Measurements from ENCODE around the gene STIM1. TPM values are rescaled to one million over a fixed set of nuclear protein-coding genes. Genes with fewer than 3 reads are reported as not detected.
"Not testable (repeated sequence)": the region's sequence is repeated elsewhere in the genome, so short reads cannot be mapped to it uniquely, and the experiment has no call there.

Gene STIM1
- total RNA-seq, 1 experiment from 2014 or later, result 55.1 TPM

- Mint-ChIP-seq H3K27ac (ENCODE audit: unreplicated experiment) (no peak overlapping the region), H3K36me3 (ENCODE audit: insufficient read depth, unreplicated experiment) (peaks cover 11% of the 10 kb centered on the region), H3K4me3 (ENCODE audit: unreplicated experiment) (no peak overlapping the region), H3K27me3 (ENCODE audit: insufficient read depth, unreplicated experiment) (no peaks in the 10 kb centered on the region), H3K9me3 (ENCODE audit: unreplicated experiment) (no peaks in the 10 kb centered on the region), H3K4me1 (ENCODE audit: low read depth, unreplicated experiment) (peaks cover 11% of the 10 kb centered on the region)
- CTCF ChIA-PET, result no interaction called here
- H3K36me3 ChIP-seq (ENCODE audit: control insufficient read depth, insufficient read depth, low read length), result no peaks in the 10 kb centered on the region; the same call in none of the 2 replicates
- BruUV-seq (replicated peaks), result no TSS peak
- H3K9me3 ChIP-seq, result no peaks in the 10 kb centered on the region
- no peaks in the 10 kb centered on the region for H3K27me3 ChIP-seq (replicated peaks; ENCODE audit: control insufficient read depth, insufficient read depth, low read length)
- intact Hi-C loops (cut with micrococcal nuclease; ENCODE audit: unreplicated experiment), result no loop called here
- POLR2A ChIA-PET, result no interaction called here
- no peak for TF ChIP-seq CTCF (IDR thresholded peaks at IDR 0.05; ENCODE audit: insufficient read depth in 1 of 2, low read depth in 1 of 2, low read length in 1 of 2, severe bottlenecking in 1 of 2, unreplicated experiment in 1 of 2)
- H3K4me1 ChIP-seq, result peaks cover 14% of the 10 kb centered on the region
- H3K4me3 ChIP-seq (ENCODE audit: low read depth, low read length), result no peak overlapping the region
- DNase-seq, result no peak
Measured at GRCh38 chr11:3810951-3811350, 44.5 kb upstream of the STIM1 start.

- intact Hi-C loops (cut with micrococcal nuclease; ENCODE audit: unreplicated experiment); H3K9me3 Mint-ChIP-seq (ENCODE audit: unreplicated experiment); H3K36me3 ChIP-seq (ENCODE audit: control insufficient read depth, insufficient read depth, low read length); DNase-seq; H3K27me3 Mint-ChIP-seq (ENCODE audit: insufficient read depth, unreplicated experiment); H3K4me3 ChIP-seq (ENCODE audit: low read depth, low read length); BruUV-seq (replicated peaks); H3K27ac Mint-ChIP-seq (ENCODE audit: unreplicated experiment); POLR2A ChIA-PET; H3K4me3 Mint-ChIP-seq (ENCODE audit: unreplicated experiment); H3K36me3 Mint-ChIP-seq (ENCODE audit: insufficient read depth, unreplicated experiment); H3K27me3 ChIP-seq (replicated peaks; ENCODE audit: control insufficient read depth, insufficient read depth, low read length); H3K9me3 ChIP-seq: not testable (repeated sequence)
- CTCF ChIA-PET, result interaction anchor here (1.6 kb wide), 1 partner anchor 26 kb away, joined by 7 read pairs; the partner anchor contains the start of gene RHOG
- H3K4me1 Mint-ChIP-seq (ENCODE audit: low read depth, unreplicated experiment), result peaks cover 18% of the 10 kb centered on the region
- peaks cover 17% of the 10 kb centered on the region for H3K4me1 ChIP-seq
Measured at GRCh38 chr11:3814832-3815231, 40.6 kb upstream of the STIM1 start.

GRCh38 chr11:3815845-3816244 is 39.6 kb upstream of the STIM1 start:
- H3K4me1 Mint-ChIP-seq (ENCODE audit: low read depth, unreplicated experiment), result peaks cover 18% of the 10 kb centered on the region
- ChIA-PET CTCF (interaction anchor here (0.5 to 1.2 kb wide), 2 partner anchors 26 to 840 kb away, joined by 3 to 5 read pairs; no protein-coding TSS in a partner anchor), POLR2A (no interaction called here)
- no peak overlapping the region for H3K4me3 ChIP-seq (ENCODE audit: low read depth, low read length)
- H3K9me3 Mint-ChIP-seq (ENCODE audit: unreplicated experiment), result no peaks in the 10 kb centered on the region
- H3K27me3 ChIP-seq (replicated peaks; ENCODE audit: control insufficient read depth, insufficient read depth, low read length), result no peaks in the 10 kb centered on the region
- TF ChIP-seq CTCF (IDR thresholded peaks at IDR 0.05; ENCODE audit: insufficient read depth in 1 of 2, low read depth in 1 of 2, low read length in 1 of 2, severe bottlenecking in 1 of 2, unreplicated experiment in 1 of 2), result no peak
- no peaks in the 10 kb centered on the region for H3K27me3 Mint-ChIP-seq (ENCODE audit: insufficient read depth, unreplicated experiment)
- H3K27ac Mint-ChIP-seq (ENCODE audit: unreplicated experiment), result no peak overlapping the region
- no peaks in the 10 kb centered on the region for H3K9me3 ChIP-seq
- peaks cover 17% of the 10 kb centered on the region for H3K4me1 ChIP-seq
- H3K36me3 ChIP-seq (ENCODE audit: control insufficient read depth, insufficient read depth, low read length), result peaks cover 1% of the 10 kb centered on the region
- DNase-seq, result no peak
- H3K36me3 Mint-ChIP-seq (ENCODE audit: insufficient read depth, unreplicated experiment), result no peaks in the 10 kb centered on the region
- no TSS peak for BruUV-seq (replicated peaks)
- intact Hi-C loops (cut with micrococcal nuclease; ENCODE audit: unreplicated experiment), result no loop called here
- no peak overlapping the region for H3K4me3 Mint-ChIP-seq (ENCODE audit: unreplicated experiment)

GRCh38 chr11:3816673-3817072 is 38.8 kb upstream of the STIM1 start:
- Mint-ChIP-seq H3K36me3 (ENCODE audit: insufficient read depth, unreplicated experiment) (no peaks in the 10 kb centered on the region), H3K4me3 (ENCODE audit: unreplicated experiment) (no peak overlapping the region), H3K27ac (ENCODE audit: unreplicated experiment) (peak overlapping the region; percentile 24), H3K27me3 (ENCODE audit: insufficient read depth, unreplicated experiment) (no peaks in the 10 kb centered on the region), H3K4me1 (ENCODE audit: low read depth, unreplicated experiment) (peaks cover 18% of the 10 kb centered on the region), H3K9me3 (ENCODE audit: unreplicated experiment) (no peaks in the 10 kb centered on the region)
- no TSS peak for BruUV-seq (replicated peaks)
- intact Hi-C loops (cut with micrococcal nuclease; ENCODE audit: unreplicated experiment), result no loop called here
- TF ChIP-seq CTCF (IDR thresholded peaks at IDR 0.05; ENCODE audit: insufficient read depth in 1 of 2, low read depth in 1 of 2, low read length in 1 of 2, severe bottlenecking in 1 of 2, unreplicated experiment in 1 of 2), result no peak
- Histone ChIP-seq H3K36me3 (ENCODE audit: control insufficient read depth, insufficient read depth, low read length) (peaks cover 1% of the 10 kb centered on the region), H3K4me3 (ENCODE audit: low read depth, low read length) (no peak overlapping the region), H3K9me3 (no peaks in the 10 kb centered on the region), H3K4me1 (peaks cover 17% of the 10 kb centered on the region), H3K27me3 (replicated peaks; ENCODE audit: control insufficient read depth, insufficient read depth, low read length) (no peaks in the 10 kb centered on the region)
- CTCF ChIA-PET, result interaction anchor here (1.0 to 1.2 kb wide), 2 partner anchors 18 to 25 kb away, joined by 3 to 5 read pairs; no protein-coding TSS in a partner anchor
- peak in 1 of 2 experiments; percentile 63 for DNase-seq
- POLR2A ChIA-PET, result no interaction called here

Measured in Caco-2 (cell line).